ENCODE data around the gene KCNN2. TPM values are rescaled to one million over a fixed set of nuclear protein-coding genes. Genes with fewer than 3 reads are reported as not detected.

The KCNN2 gene
- total RNA-seq, 4 donors from 2014 or later: 0.20 to 0.42 TPM; not detected in 2

DNA sequence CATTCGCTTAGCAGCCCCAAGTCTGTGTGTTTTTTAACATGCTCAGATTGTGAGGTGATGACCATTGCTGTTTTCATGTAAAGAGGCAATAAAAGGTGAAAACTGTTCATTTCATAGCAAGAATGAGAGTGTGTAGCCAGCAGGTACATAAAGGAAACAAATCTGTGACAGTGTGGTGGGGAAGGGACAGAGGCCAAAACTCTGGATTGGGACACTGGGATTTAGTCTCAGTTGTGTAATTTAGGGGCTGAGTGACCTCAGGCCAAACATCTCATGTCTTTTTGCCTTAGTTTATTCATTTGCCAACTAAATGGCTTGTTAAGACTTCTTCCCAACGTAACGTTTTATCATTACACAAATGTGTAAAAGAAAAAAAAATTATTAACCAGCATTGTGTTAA is 47.0 kb downstream of the KCNN2 start:
- Histone ChIP-seq H3K9me3 (no peaks in the 10 kb centered on the region), H3K4me3 (no peak overlapping the region), H3K36me3 (no peaks in the 10 kb centered on the region), H3K4me1 (no peaks in the 10 kb centered on the region), H3K27ac (no peak overlapping the region), H3K27me3 (no peaks in the 10 kb centered on the region)
- no peak for DNase-seq (ENCODE audit: low spot score in 2 of 2)
- TF ChIP-seq CTCF (IDR thresholded peaks at IDR 0.05): no peak
- TF ChIP-seq EP300 (IDR thresholded peaks at IDR 0.05): no peak
- TF ChIP-seq POLR2A (IDR thresholded peaks at IDR 0.05): no peak
- WGBS, 2 donors: 75 to 77% methylated on average over 3 of the region's 3 CpGs

- Histone ChIP-seq H3K4me1 (no peaks in the 10 kb centered on the region), H3K27ac (no peak overlapping the region), H3K36me3 (no peaks in the 10 kb centered on the region), H3K4me3 (no peak overlapping the region), H3K9me3 (no peaks in the 10 kb centered on the region), H3K27me3 (no peaks in the 10 kb centered on the region)
- WGBS, 2 donors: 78 to 80% methylated on average over 3 of the region's 3 CpGs
- TF ChIP-seq CTCF (IDR thresholded peaks at IDR 0.05) (no peak), EP300 (IDR thresholded peaks at IDR 0.05) (no peak), POLR2A (IDR thresholded peaks at IDR 0.05) (no peak)
- DNase-seq (ENCODE audit: low spot score in 2 of 2): no peak
Measured at GRCh38 chr5:114411380-114411931, 49.6 kb downstream of the KCNN2 start.

DNA sequence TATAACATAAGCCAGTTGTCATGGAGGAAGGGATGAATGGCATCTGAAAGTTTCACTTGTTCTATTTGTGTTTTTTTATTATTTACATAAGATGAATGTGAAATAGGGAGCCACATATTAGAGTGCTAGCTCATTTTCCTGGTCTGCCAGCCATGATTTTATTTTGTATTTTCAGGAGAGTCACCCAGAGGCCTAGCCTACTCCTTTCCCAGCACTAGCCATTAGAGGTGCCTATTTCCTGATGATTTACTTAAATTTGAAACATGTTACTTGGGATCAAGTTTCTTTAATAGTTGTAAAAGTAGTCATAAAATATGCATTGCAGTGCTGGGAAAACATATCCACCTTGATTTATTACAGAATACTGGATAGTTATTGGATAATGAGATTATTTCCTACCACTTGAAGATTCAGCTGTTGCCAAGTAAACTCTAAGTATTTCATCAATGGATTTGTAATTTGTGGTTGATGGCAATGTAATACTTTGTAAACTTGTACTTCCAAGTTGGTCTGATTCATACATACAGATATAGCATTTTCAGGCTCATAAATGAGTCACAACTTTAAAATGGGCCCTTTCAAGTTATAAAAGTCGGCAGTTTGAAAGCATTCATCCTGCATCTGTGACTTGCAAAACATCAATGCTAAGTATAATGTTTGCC is 50.8 kb downstream of the KCNN2 start:
- no peak for DNase-seq (ENCODE audit: low spot score in 2 of 2)
- Histone ChIP-seq H3K4me3 (no peak overlapping the region), H3K36me3 (no peaks in the 10 kb centered on the region), H3K27me3 (no peaks in the 10 kb centered on the region), H3K9me3 (no peaks in the 10 kb centered on the region), H3K4me1 (no peaks in the 10 kb centered on the region), H3K27ac (no peak overlapping the region)
- 30 to 40% methylated on average over 1 of the region's 1 CpG for WGBS, 2 donors
- no peak for TF ChIP-seq POLR2A (IDR thresholded peaks at IDR 0.05)
- no peak for TF ChIP-seq CTCF (IDR thresholded peaks at IDR 0.05)
- TF ChIP-seq EP300 (IDR thresholded peaks at IDR 0.05): no peak

DNA sequence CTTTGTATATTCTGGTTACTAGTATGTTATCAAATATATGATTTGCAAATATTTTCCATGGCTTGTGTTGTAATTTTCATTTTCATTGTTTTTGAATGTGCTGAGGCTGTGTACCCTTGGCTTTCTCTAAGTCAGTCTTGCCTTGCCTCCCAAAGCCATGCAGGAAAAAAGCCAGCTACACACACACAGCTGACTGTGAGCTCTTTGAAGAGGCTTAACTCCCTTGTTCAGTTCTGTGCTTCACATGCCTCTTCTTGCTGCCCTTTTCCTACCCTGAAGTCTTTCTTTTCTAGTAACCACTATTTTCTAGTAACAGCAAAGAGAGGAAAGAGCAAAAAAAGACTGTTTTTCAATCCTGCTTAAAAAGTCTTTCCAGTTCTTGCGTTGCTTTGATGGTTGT is 53.9 kb downstream of the KCNN2 start:
- Histone ChIP-seq H3K9me3 (no peaks in the 10 kb centered on the region), H3K4me1 (no peaks in the 10 kb centered on the region), H3K27ac (no peak overlapping the region), H3K4me3 (no peak overlapping the region), H3K27me3 (no peaks in the 10 kb centered on the region), H3K36me3 (no peaks in the 10 kb centered on the region)
- 80 to 89% methylated on average over 1 of the region's 1 CpG for WGBS, 2 donors
- no peak for TF ChIP-seq POLR2A (IDR thresholded peaks at IDR 0.05)
- TF ChIP-seq CTCF (IDR thresholded peaks at IDR 0.05): no peak
- no peak for DNase-seq (ENCODE audit: low spot score in 2 of 2)

GRCh38 chr5:114416254-114416653 is 54.4 kb downstream of the KCNN2 start:
- no peaks in the 10 kb centered on the region for H3K4me1 ChIP-seq
- H3K36me3 ChIP-seq: no peaks in the 10 kb centered on the region
- H3K27me3 ChIP-seq: no peaks in the 10 kb centered on the region
- TF ChIP-seq CTCF (IDR thresholded peaks at IDR 0.05) (no peak), POLR2A (IDR thresholded peaks at IDR 0.05) (no peak), EP300 (IDR thresholded peaks at IDR 0.05) (no peak)
- H3K27ac ChIP-seq: no peak overlapping the region
- H3K4me3 ChIP-seq: no peak overlapping the region
- 81 to 82% methylated on average over 4 of the region's 4 CpGs for WGBS, 2 donors
- no peaks in the 10 kb centered on the region for H3K9me3 ChIP-seq
- no peak for DNase-seq (ENCODE audit: low spot score in 2 of 2)

Measured in tibial nerve (tissue), 4 donors.